ENCODE data around the gene SNAP25.

The SNAP25 gene

GRCh38 chr20:10336959-10337729 is 118.5 kb downstream of the SNAP25 start:
- DNase-seq: no peak

DNA sequence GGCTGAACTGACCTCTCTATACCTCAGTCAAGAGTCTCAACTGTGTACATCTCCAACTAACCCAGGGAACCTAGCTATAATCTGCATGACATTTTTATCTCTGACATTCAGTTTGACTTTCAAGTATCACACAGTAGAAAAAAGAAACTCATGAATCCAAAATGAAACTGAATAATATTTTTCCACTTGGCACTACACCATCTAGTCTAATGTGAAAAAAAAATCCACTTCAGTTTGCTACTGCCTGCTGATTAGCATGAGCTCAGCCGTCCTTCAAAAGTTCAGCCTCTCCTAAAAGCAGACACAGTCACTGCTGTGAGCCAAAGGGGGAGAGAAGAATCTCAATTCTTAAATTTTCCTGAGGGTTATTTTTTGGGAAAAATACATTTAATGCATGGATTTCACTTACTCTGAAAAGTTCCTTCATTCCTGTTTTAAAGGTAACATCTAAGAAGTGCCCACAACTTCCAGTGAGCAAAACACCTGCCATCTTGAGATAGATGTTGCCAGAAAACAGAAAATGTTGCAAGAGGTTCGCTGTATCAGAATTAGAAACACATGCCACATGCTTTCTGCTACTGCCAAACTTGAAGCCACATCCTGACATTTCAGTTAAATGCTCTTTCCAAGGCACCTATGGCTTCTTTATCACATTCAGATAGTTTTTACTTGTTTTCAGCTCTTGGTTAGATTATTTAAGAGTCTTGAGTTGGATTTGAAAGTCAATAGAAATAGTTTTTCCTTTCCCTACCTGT is 120.0 kb downstream of the SNAP25 start:
- no peak for DNase-seq

- DNase-seq: no peak
Measured at GRCh38 chr20:10339609-10340008, 121.0 kb downstream of the SNAP25 start.

DNA sequence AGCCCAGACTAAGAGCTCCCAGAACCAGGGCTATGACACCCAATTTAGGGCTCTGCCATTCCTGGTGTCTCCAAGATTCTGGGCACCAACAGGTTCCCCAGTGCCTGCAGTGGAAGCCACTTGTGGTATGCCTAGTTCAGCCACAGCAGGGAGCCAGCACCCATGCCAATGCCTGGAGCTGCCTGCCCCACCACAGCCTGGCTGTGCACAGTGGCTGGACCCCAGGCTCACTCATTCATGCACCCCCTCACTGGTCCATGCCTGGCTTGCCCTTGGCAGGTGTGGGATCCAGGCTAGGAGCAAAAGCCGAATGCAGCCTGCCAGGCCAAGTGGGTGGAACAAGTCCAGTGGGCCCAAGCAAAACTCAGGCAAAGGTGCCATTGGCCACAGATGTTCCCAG is 123.5 kb downstream of the SNAP25 start:
- DNase-seq: no peak

DNA sequence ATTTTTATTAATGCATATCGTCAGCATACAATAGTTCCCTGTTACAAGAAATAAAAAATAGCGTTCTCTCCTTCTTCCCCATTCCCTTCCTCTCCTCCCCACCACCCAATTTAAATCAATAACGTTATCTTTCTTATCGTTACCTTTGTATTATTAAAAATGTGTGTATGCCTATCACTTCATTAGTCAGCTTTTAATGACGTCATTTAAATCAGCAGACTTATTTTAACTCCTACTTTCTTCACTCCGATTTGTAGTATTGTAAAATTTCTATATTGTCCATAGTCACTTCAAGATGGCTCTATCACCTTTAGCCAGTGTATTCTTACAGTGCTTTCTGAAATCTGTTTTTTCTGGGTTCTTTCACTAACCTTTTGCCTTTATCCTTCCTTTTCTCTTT is 126.3 kb downstream of the SNAP25 start:
- DNase-seq: no peak

DNA sequence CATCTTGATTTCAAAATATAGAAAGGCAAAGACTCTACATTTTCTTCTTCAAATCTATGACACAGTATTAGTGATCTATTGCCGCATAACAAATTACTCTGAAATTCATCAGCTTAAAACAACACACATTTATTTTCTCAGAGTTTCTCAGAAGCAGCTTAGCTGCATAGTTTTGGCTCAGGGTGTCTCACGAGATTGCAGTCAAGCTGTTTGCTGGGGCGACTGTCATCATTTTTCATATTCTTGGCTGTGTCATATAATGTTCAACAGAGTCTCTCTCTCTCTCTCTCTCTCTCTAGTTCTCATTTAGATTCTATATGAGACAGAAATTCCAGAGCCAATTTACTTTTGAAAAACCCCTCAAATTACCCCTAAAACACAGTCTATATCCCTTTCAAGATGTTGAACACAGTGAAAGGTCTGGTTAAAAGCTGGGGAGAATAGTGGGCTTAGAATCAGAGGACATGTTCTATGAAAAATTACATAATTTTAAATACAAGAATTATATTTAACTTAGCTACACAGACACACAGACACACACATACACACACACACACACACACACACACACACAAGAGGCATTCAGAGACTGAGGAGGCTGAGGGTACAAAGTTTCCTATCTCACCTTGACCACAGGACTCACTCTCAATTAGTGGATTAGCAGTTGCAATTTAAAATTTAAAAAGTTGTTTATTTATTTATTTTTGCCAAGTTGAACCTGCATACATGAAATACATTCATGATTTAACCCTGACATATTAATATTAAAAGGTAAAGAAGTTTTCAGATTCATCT is 128.7 kb downstream of the SNAP25 start:
- DNase-seq: no peak

DNA sequence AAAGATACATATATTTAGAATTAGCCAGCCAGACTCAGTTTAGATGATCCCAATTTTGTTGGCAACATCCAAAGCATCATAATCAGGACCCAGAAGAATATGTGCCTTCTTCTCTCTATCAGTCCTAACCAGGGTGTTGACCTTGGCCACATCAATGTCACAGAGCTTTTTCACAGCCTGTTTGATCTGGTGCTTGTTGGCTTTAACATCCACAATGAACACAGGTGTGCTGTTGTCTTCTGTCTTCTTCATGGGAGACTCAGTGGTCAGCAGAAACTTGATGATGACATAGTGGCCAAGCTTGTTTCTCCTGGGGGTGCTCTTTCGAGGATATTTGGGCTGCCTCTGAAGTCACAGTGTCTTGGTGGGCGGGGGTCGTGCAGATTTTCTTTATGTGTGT is 130.5 kb downstream of the SNAP25 start:
- DNase-seq: no peak

- DNase-seq: peak in 1 of 5 donors; percentile 2
Measured at GRCh38 chr20:10350188-10350842, 131.7 kb downstream of the SNAP25 start.

- DNase-seq: no peak
Measured at GRCh38 chr20:10352934-10353824, 134.5 kb downstream of the SNAP25 start.

DNA sequence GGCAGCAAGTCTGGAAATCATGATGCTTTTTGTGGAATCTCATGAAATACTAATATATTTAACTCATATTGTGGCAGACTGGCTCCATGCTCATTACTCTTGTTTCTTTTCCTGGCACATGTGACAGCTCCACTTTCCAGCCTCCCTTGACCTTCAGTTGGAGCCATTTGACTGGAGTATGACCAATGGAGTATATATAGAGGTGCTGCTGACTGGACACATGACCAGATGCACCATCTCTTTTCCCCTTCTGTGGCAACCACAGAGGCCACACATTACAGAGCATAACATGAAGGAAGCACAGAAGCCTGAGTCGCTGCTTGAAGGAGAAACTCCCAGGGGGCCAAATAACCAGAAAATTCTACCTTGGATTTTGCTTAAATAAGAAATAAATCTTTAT is 138.0 kb downstream of the SNAP25 start:
- DNase-seq: no peak
